RWPE2 (cell line): ENCODE data around the gene CCNG2.

Source experiments
- ATAC-seq: fragments of 200-7000 bp; cut with Tn5 transposase; 3 replicates; pipeline ENCODE4 v1.9.1; 2021; ENCODE audit warnings: low read depth
- DNase-seq: peaks from one replicate; pipeline ENCODE4 v3.0.0-alpha.2; 2020; ENCODE audit warnings: low spot score
- H3K27ac ChIP-seq: fragments of 450-650 bp; 2 replicates; pipeline ENCODE4 v1.5.1; 2017; ENCODE audit warnings: mild to moderate bottlenecking; ENCODE audit not compliant: poor library complexity, severe bottlenecking
- H3K27me3 ChIP-seq: fragments of 250-450 bp; sonication (Bioruptor Pico); 2 replicates; pipeline ENCODE4 v1.5.1; 2021; ENCODE audit warnings: mild to moderate bottlenecking, moderate library complexity; ENCODE audit not compliant: insufficient read depth, poor library complexity, severe bottlenecking
- H3K36me3 ChIP-seq: fragments of 250-450 bp; sonication (Bioruptor Pico); 2 replicates; pipeline ENCODE4 v1.5.1; 2020; ENCODE audit warnings: low read depth, mild to moderate bottlenecking, moderate library complexity
- H3K4me1 ChIP-seq: fragments of 250-450 bp; sonication (Bioruptor Pico); 2 replicates; pipeline ENCODE4 v1.5.1; 2021; ENCODE audit warnings: mild to moderate bottlenecking, moderate library complexity; ENCODE audit not compliant: insufficient read depth, poor library complexity, severe bottlenecking
- H3K4me3 ChIP-seq: fragments of 250-450 bp; sonication (Bioruptor Pico); 2 replicates; pipeline ENCODE4 v1.5.1; 2021; ENCODE audit warnings: mild to moderate bottlenecking, moderate library complexity; ENCODE audit not compliant: severe bottlenecking
- H3K9me3 ChIP-seq: fragments of 250-450 bp; sonication (Bioruptor Pico); 2 replicates; pipeline ENCODE4 v1.5.1; 2021; ENCODE audit warnings: mild to moderate bottlenecking, moderate library complexity; ENCODE audit not compliant: severe bottlenecking
- TF ChIP-seq, protein P1 (sequence below): fragments of 450-650 bp; IDR thresholded peaks from one replicate; pipeline ENCODE4 v1.5.1; 2017; ENCODE audit warnings: mild to moderate bottlenecking, moderate library complexity; ENCODE audit not compliant: poor library complexity, severe bottlenecking

CCNG2 gene

DNA sequence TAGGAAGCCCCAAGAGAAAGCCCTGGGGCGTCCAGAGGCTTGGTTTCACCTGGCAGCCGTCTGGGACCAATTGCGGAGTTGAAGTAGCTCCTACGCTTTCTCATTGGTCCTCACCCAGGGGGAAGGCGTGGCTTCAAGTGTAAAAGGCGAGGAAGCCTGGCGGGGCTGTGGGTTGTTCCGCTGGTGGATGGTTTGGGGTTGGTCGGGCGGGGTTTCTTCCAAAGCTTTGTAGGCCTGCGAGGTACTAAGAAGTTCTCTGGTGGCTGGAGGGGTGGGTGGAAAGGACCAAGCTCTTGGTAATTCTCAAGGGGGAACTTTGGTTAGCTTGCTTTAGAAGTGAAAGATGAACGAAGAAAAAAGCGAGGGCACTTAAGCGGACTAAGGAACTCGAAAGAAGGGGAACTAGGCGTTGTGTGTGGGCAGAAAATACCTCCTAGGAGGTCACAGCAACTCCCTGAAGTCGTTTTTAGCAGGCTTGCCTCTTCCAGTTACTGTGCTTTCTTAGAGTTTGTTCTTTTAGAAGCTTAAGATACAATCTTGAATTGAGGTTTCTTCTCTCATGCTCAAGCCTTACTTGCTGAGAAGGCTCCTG, 36.6 kb downstream of the CCNG2 start:
- H3K27ac ChIP-seq = no peak overlapping the region
- H3K4me1 ChIP-seq = peaks cover 11% of the 10 kb centered on the region
- H3K36me3 ChIP-seq = no peaks in the 10 kb centered on the region
- DNase-seq (no peak), ATAC-seq (no peak)
- H3K9me3 ChIP-seq = no peaks in the 10 kb centered on the region
- no peaks in the 10 kb centered on the region for H3K27me3 ChIP-seq
- H3K4me3 ChIP-seq = no peak overlapping the region
- TF ChIP-seq, protein P1, sequence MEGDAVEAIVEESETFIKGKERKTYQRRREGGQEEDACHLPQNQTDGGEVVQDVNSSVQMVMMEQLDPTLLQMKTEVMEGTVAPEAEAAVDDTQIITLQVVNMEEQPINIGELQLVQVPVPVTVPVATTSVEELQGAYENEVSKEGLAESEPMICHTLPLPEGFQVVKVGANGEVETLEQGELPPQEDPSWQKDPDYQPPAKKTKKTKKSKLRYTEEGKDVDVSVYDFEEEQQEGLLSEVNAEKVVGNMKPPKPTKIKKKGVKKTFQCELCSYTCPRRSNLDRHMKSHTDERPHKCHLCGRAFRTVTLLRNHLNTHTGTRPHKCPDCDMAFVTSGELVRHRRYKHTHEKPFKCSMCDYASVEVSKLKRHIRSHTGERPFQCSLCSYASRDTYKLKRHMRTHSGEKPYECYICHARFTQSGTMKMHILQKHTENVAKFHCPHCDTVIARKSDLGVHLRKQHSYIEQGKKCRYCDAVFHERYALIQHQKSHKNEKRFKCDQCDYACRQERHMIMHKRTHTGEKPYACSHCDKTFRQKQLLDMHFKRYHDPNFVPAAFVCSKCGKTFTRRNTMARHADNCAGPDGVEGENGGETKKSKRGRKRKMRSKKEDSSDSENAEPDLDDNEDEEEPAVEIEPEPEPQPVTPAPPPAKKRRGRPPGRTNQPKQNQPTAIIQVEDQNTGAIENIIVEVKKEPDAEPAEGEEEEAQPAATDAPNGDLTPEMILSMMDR = no peak

DNA sequence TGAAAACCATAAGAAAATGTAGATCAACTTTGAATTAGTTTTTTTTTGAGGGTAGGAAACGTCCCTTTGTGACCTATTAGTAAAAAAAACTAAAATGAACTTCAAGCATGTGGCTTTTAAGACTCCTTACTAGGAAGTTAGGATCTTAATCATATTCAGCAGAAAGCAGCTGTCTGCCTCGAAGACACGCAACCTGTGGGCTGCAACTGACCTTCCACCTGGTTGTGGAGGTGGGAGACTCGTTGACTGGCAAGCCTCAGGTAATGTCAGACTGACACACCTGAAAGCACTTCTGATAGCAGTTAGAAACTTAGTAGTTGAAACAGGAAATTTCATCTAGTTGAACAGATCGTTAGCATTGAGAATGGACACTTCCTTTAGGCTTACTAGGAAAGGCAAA, 37.4 kb downstream of the CCNG2 start:
- H3K9me3 ChIP-seq = no peaks in the 10 kb centered on the region
- ATAC-seq (no peak), DNase-seq (no peak)
- H3K4me1 ChIP-seq = peaks cover 11% of the 10 kb centered on the region
- no peak overlapping the region for H3K27ac ChIP-seq
- no peaks in the 10 kb centered on the region for H3K27me3 ChIP-seq
- no peak overlapping the region for H3K4me3 ChIP-seq
- TF ChIP-seq, protein P1 = no peak
- H3K36me3 ChIP-seq = no peaks in the 10 kb centered on the region

DNA sequence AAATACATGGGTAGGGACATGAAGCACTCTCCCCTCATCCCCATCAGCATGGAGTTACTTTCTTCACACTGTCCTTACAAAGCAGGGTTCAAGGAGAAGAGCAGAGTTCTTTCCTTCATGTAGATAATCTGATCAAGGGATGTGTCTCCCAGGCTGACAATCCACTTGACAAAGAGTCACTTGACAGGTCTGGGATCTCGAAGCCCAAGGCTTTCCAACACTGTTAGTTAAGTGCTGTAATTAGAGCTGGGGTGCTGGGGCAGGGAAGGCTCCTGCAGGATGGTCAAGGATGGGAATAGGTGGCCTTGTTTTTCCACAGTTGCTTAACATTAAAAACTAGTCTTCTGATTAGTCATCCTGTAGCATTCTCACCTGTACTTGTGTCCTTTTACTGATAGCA, 38.0 kb downstream of the CCNG2 start:
- TF ChIP-seq, protein P1 = no peak
- H3K4me1 ChIP-seq = peaks cover 8% of the 10 kb centered on the region
- DNase-seq = no peak
- no peak overlapping the region for H3K4me3 ChIP-seq
- H3K9me3 ChIP-seq = no peaks in the 10 kb centered on the region
- no peak overlapping the region for H3K27ac ChIP-seq
- no peaks in the 10 kb centered on the region for H3K27me3 ChIP-seq
- ATAC-seq = no peak
- no peaks in the 10 kb centered on the region for H3K36me3 ChIP-seq

DNA sequence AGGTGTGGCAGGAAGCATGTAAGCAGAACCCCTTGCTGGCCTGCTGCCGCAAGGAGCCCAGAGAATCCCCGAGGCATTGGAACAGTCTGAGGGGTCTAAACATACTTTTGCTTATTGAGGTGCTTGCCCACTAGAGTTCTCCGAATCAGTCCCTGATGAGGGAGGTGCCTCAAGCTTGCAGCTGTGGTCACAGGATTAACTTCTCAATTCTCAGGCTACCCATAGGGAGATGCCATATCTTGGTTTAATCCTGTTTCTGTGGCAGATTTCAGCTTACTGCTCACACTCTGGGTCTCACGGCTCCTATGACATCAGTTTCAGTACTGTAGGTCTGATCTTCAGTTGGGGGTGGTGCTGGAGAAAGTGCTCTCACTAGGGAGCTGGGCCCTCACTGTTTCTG, 39.9 kb downstream of the CCNG2 start:
- TF ChIP-seq, protein P1 = no peak
- DNase-seq (no peak), ATAC-seq (no peak)
- H3K27me3 ChIP-seq = no peaks in the 10 kb centered on the region
- no peaks in the 10 kb centered on the region for H3K36me3 ChIP-seq
- H3K4me3 ChIP-seq = no peak overlapping the region
- no peaks in the 10 kb centered on the region for H3K9me3 ChIP-seq
- no peak overlapping the region for H3K27ac ChIP-seq
- H3K4me1 ChIP-seq = peaks cover 10% of the 10 kb centered on the region

DNA sequence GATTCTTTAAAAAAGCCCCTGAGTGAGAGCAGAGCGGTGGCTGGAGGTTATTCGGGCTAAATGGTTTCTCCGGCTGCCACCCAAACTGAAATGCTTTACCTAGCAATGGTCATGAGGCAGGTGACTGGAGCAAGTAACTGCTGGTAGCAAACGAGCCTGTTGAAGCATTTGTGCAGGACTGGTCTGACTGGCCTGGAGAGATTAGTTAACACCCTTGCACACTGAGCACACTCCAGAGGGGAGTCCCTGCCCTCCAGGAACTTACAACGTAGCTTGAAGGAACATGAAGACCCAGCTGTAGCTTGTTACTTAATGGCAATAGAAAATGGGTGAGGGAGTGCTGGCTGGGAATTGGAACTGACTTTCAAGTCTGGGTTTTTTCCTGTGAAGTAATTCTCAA, 40.4 kb downstream of the CCNG2 start:
- Histone ChIP-seq H3K36me3 (no peaks in the 10 kb centered on the region), H3K4me1 (peaks cover 15% of the 10 kb centered on the region), H3K9me3 (no peaks in the 10 kb centered on the region), H3K27me3 (no peaks in the 10 kb centered on the region), H3K4me3 (no peak overlapping the region), H3K27ac (no peak overlapping the region)
- TF ChIP-seq, protein P1 = no peak
- DNase-seq (no peak), ATAC-seq (no peak)
